Cortex of kidney (tissue), 1 donor: ENCODE measurements around the gene PPP1R3C.

ENCODE experiments used
- DNase-seq: peaks from one replicate; lab custom pipeline; 2025; lab: John Stamatoyannopoulos, UW

Gene PPP1R3C

GRCh38 chr10:91629715-91630549 lies 2.9 kb downstream of the PPP1R3C start:
- no peak for DNase-seq

- no peak for DNase-seq
Measured at GRCh38 chr10:91628383-91628782, 4.5 kb downstream of the PPP1R3C start.

DNA sequence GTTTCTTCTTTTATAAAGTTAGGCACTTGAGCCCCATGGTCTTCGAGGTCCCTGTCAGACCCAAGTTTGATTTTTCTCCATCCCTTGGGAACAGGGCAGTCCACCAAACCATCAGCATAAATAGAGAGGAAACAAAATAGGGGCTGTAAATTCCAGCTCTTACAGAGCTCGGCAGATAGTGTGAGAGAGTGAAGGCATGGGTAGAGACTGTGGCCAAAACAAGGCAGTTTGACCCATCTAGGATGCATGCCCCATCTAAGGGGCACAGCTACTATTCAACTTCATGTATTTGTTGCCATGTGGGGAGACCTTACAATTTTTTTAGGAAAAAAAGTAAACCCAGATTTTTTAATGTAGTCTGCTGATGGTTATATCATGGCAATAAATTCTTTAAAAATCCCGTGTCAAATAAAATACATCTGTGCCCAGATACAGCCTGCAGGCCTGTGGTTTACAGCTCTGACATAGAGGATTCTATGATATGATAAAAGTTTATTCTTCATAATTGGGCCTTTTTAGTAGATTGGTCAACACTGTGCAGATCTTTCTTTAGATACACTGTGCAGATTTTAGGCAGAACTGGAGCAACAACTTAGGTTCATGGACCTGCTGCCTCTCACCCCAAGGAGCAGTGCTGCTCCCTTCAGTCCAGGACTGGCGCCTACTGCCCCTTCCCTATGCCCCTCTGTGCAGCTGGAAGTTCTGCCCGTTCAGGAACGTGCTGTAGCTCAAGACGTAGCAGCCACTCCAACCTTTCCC lies 5.3 kb downstream of the PPP1R3C start:
- DNase-seq, result no peak

DNA sequence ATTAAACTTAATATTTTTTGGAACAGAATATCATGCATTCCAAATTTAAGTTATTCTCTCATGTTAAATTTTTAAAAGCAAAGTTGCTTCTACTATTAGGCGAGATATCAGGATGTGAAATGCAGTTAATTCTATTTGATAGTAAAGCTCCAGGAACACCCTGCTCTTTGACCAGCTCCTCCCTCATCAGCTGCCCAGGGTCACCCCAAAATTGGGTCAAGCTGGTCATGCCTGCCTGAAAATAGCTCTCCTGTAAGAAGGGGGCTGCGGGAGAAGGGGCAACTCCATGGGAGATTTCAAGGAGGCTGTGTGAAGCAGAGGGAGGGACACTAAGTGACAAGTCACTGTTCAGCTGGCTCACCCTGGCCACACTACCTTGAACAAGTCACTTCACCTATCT lies 5.9 kb downstream of the PPP1R3C start:
- DNase-seq, result no peak

DNA sequence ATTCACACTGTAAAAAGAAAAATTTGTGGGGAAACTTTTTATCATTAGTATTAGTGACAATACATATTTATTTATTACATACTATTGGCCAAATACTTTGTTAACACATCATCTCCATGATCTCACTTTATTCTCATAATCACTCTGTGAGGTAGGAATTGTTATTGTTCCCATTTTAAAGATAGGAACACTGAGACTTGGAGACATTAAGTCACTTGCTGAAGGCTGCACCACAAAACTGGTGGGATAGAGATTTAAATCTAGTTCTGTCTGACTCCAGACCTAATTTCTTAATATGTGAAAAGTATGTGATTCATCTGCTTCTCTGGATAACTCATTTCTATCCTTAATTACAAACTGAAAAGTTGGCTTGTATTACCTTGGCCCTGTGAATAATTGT lies 8.2 kb downstream of the PPP1R3C start:
- no peak for DNase-seq

DNA sequence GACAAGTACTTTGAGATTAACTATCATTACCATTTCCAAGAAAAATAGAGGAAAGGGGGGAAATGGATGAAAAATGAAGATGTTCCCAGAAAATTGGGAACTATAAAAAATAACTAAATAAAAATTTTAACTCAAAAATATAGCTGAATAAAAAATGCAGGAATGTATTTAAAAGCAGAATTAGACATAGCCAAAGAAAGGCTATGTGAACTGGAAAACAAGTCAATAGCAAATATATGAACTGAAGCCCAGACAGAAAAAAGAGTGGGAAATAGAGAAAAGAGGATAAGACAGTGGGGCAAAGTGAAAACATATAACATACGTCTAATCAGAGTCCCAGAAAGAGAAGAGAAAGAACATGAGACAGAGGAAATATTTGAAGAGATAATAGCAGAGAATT lies 10.3 kb downstream of the PPP1R3C start:
- no peak for DNase-seq

DNA sequence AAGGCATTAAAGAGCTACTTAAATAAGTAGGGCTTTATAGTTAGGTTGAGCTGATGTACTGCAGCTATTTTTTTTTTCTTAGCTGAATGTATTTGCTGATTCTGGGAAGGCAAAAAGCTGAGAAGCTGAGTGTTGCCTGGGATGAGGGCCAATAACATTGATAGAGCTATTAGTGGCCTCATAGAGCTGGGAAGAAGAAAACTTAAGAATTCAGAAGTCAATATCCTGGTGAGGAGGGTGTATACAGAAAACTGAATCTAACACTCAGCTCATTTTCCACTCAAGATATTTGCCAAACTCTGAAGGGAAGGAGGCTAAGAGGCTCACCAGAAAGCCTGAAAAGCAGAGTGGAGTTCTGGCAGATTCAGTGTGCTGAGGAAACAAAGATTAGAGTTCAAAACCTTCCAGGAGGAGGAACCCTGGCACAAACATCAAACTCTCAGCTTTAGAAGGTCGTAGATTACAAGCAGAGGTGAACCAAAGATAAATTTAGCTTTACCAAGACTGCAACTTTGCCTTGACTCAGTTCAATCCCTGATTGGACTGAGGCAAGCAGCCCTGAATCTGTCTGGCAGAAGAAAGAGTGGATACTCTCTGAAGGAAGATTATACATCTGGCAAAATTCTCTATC lies 11.3 kb downstream of the PPP1R3C start:
- no peak for DNase-seq

GRCh38 chr10:91617072-91617609 lies 15.7 kb downstream of the PPP1R3C start:
- DNase-seq, result no peak

GRCh38 chr10:91616137-91616536 lies 16.7 kb downstream of the PPP1R3C start:
- DNase-seq, result no peak

GRCh38 chr10:91614225-91614624 lies 18.6 kb downstream of the PPP1R3C start:
- DNase-seq, result no peak

- DNase-seq, result no peak
Measured at GRCh38 chr10:91613411-91614187, 19.3 kb downstream of the PPP1R3C start.

DNA sequence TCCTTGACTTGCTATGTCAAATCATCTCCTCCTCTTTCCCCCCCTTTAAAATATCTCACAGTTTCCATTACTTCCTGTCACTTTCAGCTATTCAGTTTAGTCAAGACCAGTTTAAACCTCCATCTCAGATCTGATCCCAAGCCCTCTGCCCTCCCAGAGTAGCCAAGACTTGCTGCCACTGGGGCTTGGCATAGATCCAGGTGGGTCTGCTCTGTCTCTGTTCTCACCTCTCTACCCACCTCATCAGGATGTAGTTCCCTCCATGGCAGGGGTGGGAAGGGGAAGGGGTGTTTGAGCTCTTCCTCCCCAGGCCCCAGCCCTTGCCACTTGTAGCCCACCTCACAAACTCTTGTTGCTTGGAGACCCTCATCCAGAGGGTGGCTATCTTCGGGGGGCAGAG lies 22.0 kb downstream of the PPP1R3C start:
- DNase-seq, result no peak

- DNase-seq, result no peak
Measured at GRCh38 chr10:91610444-91610843, 22.4 kb downstream of the PPP1R3C start.

DNA sequence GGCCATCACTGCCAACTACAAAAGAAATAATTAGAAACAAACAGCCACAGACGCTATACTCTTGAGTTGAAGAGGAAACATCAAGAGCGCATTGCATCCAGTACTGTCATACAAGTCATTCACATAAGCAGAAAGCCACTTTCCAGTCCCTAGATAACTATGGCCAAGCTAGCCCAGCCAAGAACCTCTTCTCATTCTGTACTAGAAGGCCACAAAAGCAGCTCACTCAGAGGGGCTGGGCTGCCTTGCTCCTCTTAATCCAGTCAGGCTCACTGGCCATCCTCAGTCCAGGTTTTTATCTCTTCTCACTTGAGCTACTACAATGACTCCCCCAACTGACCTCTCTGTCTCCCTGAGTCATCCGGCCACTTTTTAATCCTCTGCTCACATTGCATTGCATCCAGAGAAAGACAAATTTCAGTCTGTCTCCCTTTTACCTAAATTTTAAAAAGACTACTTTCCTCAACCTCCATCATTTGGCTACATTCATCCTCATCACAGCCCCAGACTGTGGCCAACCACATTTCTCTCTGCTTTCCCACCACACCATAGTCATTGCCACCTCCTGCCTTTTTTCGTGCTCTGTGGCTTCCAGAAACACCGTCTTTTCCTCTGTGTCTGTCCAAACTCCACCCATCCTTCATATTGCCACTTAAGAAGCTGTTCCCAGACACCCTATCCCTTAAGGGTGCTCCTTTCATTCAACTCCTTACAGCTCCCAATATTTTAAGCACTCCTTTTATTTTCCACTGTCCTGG lies 25.0 kb downstream of the PPP1R3C start:
- DNase-seq, result no peak

- no peak for DNase-seq
Measured at GRCh38 chr10:91605968-91606367, 26.9 kb downstream of the PPP1R3C start.

- DNase-seq, result no peak
Measured at GRCh38 chr10:91604553-91605534, 28.0 kb downstream of the PPP1R3C start.

- DNase-seq, result no peak
Measured at GRCh38 chr10:91603931-91604331, 28.9 kb downstream of the PPP1R3C start.

- no peak for DNase-seq
Measured at GRCh38 chr10:91602868-91603568, 29.9 kb downstream of the PPP1R3C start.

DNA sequence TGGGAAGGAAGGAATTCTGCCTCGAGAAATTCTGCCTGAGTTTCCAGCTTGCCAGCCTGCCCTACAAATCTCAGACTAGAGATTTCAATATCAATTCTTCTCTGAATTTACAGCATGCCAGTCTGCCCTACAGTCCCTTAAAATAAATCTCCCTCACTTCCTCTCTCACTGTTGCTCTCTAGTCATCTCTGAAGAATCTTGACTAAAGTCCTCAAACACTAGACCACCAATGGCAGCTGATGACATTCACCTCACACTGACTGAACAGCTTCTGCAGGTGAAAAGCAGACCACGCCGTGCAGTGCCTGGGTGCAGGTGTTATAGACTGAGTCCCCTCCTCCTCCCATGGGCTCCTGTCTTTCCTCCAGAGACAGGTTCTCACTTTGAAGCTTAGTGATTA lies 30.4 kb downstream of the PPP1R3C start:
- DNase-seq, result no peak
